ENCODE data around the gene MAST3.

MAST3 gene

DNA sequence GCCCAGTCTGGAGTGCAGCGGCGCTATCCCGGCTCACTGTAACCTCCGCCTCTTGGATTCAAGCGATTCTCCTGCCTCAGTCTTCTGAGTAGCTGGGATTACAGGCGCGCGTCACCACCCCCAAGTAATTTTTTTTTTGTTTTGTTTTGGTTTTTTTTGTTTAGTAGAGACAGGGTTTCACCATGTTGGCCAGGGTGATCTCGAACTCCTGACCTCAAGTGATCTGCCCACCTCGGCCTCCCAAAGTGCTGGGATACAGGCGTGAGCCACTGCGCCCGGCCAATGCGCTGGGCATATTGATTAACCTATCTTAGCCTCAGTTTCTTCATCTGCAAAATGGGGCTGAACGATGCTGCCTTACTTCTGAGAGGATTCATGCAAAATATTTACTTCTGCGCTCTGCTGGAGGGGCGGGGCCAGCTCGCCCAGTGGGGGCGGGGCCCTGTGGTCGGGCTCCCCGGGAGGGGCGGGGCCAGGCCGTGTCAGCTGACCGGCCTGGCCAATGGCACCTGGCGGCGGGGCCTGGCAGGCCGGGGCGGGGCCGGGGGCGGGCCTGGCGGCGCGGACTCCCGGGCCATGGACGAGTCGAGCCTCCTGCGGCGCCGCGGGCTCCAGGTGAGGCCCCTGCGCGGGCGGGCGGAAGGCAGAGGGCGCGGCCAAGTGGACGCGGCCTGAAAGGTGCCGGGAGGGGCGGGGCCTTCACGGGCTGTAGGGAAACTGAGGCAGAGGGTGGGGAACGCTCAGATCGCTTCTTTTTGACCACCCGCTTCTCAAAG is at the start of gene MAST3:
MAST3 (plus strand) TSS at position 562 of the 776 bp plus-strand sequence; CDS start at position 577, 15 bp downstream.
- peak; percentile 13 for DNase-seq

DNA sequence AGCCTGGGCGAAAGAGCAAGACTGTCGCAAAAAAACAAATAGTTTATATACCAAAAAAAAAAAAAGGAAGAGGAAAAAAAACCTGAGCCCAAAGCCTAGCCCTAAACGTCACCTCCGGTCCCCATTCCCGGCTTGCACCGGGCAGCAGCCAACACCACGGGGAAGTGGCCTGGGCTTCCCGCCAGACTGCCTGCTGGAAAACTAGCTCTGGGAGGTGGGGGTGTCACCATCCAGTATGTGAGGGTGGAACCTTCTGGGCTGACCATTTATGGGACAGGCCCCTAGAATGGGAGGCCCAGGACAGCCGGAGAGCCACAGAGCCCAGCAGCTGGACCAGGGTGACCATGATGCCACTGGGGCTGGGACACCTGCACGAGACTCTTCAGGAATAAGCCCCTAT is 48.2 kb upstream of the MAST3 start:
- DNase-seq = no peak

DNA sequence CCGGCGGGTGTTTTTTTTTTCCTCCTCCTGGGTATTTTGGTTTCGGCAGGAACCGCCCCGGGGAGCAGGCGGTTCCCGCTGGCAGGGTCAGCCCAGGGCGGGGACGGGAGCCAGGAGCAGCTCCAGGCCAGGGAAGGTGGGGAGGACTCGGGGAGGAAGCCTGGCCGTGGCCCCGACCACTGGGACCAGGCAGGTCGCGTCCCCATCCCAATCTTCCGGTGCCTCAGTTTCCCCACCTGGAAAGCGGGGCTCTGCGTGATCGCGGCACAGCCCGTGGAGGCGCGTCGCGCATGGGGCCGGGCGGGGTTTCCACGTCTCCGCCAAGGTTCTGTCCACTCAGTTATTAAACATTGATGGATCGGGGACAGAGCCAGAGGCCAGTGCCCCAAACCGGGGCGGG is 45.7 kb upstream of the MAST3 start:
- no peak for DNase-seq

DNA sequence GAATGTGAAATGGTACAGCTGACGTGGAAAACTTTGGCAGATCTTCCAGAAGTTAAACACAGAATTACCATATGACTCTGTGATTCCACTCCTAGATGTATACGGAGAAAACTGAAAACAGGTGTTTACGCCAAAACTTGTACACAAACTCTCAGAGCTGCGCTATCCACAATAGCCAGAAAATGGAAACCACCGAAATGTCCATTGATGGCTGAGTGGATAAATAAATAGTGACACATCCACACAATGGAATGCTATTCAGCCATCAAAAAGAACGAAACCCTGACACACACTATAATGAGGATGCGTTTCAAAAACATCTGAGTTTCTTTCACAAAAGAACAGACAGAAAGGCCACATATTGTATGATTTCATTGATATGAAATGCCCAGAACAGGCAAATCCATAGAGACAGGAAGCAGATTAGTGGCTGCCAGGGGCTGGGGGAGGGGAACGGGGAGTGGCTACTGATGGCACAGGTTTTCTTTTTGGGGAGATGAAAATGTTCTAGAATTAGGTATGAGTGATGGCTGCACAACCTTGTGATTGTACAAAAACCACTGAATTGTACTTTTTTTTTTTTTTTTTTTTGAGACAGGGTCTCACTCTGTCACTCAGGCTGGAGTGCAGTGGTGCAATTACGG is 43.9 kb upstream of the MAST3 start:
- DNase-seq = no peak

DNA sequence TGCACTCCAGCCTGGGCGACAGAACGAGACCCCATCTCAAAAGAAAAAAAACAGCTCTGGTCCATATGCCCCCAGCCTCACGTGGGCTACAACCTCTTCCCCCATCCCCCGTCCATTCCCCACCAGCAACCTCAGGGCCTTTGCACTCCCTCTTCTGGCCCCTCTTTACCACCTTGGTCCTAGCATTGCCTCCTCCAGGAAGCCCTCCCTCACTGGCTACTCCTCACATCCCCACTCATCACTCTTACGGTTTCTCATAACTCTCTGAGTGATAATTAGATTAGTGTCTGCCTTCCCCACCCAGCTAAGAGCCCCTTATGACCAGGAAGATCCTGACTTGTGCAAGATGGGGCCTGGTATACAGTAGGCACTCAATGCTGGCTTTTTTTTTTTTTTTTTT is 41.6 kb upstream of the MAST3 start:
- no peak for DNase-seq

DNA sequence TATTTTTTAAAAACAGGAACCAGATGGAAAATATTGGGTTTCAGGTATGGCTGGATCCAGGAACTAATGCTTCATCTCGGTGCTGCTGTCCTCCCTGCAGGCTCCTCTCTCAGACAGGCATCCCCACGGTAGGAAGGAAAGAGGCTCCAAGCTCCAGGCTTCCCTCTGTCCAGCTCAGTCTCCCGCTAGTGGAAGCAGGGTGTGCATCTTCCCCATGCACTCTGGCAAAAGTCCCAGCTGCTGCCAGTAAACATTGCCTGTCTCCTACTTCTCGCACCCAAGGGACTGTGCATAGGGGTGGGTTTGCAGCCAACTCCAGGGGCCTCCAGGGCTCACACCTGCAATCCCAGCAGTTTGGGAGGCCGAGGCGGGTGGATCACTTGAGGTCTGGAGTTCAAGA is 40.0 kb upstream of the MAST3 start:
- DNase-seq = no peak

DNA sequence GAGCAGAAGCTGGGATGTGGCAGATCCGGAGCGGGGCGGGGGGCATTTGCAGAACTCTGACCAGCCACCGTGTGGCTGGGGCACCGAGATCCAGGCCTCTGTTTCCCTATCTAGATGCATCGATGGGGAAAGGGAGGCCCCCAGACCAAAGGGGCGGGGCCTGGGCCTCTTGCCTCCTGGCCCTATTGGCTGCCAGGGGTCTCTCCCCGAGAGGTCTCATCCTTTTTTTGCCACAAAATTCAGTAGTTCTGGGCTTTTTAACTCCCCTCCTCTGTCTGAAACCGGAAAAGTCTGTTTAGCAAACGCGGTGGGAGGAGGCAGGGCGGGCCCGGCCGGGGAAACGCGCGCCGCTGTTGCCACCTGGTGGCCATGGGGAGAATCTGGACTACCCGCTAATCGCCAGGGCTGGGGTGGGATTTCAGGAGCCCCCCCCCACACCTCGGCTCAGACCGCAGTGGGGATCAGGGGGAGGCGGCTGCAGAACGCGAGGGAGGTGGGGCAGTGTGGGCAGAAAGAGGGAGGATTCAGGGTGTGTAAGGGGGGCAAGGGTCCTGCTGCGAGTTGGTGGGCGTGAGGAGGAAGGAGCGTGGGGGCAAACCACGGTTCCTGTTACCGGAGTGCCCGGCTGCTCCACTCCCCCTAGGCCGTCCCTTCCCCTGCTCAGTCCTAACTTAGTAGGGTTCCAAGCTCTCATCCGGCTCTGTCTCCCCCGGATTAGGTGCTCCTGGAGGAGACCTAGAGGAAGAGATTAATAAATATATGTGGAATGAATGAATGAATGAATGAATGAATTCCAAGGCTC is 39.2 kb upstream of the MAST3 start:
- peak; percentile 70 for DNase-seq

DNA sequence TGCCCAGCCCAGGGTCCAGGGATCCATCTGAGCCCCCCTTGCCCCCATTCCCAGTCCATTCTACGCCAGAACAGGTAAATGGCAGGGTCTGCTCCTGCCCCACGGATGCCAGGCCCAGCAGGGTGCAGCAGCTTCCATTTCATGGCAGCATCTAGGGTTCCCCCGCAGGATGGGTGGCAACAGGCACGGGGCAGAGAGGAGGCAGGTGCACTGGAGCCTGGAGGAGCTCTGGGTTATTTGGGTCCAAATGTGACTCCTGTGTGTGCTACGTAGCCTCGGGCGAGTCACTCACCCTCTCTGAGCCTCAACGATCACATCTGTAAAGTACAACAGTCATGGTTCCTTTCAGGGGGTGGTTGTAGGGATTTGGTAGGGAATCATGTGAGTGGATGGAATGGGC is 38.3 kb upstream of the MAST3 start:
- DNase-seq = no peak

DNA sequence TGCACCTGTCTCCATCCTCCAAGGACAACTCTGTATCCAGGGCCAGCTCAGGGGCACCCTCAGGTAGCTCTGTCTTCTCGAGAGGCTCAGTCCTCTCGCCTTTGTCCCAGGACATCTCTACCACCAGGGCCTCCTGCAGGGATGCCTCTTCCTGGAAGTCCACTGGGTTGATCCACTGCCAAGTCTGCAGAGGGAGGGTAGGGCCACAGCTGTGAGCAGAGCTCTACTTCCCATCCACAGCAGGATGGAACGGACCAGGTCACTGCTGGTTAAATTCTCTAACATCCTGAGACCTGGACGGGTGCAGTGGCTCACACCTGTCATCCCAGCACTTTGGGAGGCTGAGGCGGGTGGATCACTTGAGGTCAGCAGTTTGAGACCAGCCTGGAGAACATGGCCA is 37.7 kb upstream of the MAST3 start:
- DNase-seq = no peak

DNA sequence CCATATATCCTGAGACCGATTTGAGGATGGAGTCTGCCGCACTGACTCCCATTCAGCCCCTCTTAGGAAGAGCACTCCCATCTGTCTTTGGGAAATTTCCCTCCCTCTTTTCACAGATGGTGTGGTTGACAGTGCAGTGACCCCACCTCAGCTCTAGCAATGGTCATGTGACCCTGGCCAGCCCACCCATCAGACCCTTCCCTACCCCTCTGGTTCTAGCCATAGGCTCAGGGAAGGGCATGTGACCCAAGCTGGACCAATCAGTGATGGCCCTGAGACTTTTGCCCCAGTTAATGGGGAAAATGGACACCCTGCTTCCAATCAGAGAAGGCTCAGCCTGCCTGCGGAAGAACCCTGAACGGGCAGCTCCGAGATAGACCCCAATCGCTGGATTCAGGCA is 37.1 kb upstream of the MAST3 start:
- DNase-seq = no peak

DNA sequence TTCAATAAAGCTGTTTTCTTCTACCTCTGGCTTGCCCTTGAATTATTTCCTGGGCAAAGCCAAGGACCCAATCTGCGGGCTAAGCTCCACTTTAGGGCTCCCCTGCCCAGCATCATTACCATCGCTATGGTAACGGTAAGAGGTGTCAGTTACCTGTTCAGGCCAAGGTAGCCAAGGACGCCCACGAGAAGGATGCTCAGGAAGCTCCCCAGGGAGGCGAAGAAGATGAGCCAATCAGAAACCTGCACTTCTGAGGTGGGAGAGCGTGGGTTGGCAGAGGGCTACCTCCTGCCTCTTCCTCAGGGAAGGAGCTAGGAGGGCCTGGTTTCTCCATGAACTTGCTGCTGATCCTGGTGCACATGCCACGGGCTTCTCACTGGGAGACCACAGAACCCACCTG is 35.5 kb upstream of the MAST3 start:
- peak; percentile 75 for DNase-seq

DNA sequence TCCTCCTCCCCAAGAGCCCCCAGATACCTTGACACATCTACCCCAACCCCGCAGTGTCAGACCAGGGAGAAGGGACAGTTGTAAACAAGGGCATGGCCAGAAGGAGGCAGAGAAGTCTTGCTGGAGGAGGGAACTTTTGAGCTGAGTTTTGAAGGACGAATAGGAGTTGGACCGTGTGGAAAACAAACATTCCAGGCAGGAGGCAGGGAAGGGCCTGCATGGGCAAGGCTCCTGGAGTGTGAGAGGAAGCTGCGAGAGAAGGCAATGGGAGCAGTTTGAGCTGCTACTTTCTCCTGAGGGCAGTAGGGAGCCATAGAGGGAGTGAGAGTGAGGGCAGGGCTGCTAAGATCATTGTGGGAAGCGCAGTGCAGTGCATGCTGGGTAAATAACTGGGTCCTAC is 34.1 kb upstream of the MAST3 start:
- no peak for DNase-seq

DNA sequence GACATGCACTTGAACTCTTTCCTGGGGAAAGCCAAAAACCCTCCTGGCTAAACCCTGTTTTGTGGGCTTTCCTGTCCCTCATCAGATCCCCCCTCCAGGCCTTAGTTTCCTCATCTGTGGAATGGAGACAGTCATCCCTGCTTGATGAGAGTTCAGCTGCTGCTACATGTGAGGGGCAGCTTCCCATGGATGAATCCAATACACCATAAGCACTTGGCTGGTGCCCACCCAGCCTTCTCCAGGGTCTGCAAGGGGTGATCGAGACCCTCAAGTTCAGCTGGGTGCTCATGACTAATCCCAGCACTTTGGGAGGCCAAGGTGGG is 32.4 kb upstream of the MAST3 start:
- no peak for DNase-seq

DNA sequence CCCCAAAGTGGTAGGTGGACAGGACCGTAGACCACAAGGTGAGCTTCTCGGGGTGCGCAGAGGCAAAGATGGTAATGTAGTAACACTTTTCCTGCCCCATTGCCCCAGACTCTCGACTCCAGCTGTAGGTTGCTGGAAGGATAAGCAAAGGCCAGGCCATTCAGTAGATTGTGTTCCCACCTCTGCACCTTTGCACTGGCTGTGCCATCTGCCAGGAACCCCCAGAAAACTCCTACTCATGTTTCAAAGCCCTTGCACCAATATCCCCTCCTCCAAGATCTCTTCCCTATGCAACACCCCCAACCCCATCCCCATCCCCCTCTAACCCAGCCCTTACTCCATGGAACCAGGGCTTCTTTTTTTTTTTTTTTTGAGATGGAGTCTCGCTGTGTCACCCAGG is 29.2 kb upstream of the MAST3 start:
- DNase-seq = no peak

DNA sequence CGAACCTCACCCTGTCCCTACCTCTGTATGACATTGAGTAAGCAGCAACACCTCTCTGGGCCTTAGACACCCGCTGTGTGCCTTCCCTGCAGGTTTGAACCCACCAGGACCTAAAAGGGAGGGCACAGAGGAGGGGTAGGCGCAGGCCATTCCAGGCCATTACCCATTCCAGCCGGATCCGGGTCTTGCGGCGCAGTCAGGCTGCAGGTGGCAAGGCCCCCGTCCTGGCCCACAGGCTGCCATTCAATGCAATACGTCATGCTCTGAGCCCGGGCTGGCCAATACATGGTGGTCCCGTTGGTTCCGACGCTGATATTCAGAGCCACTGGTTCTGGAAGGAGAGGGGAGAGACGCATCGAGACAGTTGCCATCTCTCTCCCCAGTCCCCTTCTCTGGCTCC is 28.2 kb upstream of the MAST3 start:
- DNase-seq = no peak

DNA sequence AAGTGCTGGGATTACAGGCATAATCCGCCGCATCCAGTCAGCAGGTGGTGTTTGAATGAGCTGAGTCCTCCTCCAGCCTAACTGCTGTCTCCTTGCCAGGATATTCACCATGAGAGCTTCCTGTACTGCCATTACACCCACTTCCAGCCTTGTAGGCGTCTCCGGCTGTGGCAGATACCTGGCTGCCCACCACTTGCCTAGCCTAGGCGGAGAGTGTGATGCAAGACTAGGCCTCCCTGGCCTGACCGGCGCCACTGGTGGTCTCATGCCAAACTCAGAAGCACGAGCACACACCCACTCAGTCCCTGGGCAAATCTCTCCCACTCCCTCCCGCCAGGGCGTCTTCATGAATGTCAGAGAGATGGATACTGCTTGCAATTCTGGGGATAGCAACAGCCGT is 27.4 kb upstream of the MAST3 start:
- DNase-seq = no peak

DNA sequence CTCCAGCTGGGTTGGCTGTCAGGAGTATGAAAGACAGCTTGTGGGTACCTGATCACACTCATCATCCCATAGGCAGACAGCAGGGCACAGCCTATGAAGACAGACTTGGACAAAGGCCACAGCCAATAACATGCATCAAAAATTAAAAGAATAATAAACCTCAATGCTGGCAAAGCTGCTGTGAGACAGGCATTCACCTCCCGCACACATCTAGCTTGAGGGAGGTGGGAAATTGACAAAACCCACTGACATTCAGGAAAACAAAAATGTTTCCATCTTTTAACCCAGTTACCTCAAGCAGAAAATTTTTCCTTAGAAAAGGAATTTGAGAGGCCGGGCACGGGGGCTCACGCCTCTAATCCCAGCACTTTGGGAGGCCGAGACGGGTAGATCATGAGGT is 25.2 kb upstream of the MAST3 start:
- DNase-seq = no peak

DNA sequence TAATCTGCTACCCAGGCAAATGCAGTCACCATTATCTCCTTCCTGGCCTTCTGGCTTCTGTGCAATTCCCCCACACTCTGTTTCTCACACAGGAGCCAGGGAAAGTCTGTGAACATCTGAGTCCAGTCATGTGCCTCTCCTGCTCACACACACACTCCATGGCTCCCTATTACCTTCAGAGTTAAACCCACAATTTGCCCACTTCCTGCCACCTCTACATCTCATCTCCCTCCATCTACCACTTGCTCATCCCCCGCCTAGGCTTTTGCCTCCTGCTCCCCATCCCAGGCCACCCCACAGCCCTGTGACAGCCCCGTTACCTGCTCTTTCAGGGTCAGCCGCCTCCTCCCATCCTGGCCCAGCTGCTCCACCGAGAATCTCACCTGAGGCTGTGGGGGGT is 24.4 kb upstream of the MAST3 start:
- no peak for DNase-seq

DNA sequence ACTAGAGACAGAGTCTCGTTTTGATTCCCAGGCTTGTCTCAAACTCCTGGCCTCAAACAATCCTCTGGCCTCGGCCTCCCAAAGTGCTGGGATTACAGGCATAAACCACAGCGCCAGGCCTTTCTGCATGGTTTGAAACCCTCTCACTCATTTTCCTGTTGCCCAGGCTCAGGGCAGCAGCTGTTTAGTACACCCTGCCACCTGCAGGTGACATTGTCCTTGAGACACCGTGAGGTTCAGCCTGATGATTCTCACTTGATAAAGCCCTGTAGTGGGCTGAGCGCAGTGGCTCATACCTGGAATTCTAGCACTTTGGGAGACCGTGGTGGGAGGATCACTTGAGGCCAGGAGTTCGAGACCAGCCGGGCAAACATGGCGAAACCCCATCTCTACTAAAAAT is 23.4 kb upstream of the MAST3 start:
- DNase-seq = no peak

DNA sequence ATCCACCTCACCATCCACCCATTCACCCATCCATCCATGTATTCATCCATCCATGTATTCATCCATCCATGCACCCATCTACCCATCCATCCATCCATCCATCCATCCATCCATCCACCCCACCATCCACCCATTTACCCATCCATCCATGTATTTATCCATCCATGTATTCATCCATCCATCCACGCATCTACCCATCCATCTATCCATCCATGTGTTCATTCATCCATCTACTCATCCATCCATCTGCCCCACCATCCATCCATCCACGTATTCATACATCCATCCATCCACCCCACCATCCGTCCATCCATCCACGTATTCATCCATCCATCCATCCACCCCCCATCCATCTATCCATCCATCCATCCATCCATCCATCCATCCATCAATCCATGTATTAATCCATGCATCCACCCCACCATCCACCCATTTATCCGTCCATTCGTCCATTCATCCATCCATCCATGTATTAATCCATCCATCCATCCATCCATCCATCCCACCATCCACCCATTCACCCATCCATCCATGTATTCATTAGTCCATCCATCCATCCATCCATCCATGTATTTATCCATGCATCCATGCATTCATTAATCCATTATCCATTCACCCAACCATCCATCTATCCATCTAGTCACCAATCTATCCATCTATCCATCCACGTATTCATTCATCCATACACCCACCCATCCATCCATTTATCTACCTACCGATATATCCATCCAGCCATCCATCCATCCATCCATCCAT is 13.5 kb upstream of the MAST3 start:
- no peak for DNase-seq

DNA sequence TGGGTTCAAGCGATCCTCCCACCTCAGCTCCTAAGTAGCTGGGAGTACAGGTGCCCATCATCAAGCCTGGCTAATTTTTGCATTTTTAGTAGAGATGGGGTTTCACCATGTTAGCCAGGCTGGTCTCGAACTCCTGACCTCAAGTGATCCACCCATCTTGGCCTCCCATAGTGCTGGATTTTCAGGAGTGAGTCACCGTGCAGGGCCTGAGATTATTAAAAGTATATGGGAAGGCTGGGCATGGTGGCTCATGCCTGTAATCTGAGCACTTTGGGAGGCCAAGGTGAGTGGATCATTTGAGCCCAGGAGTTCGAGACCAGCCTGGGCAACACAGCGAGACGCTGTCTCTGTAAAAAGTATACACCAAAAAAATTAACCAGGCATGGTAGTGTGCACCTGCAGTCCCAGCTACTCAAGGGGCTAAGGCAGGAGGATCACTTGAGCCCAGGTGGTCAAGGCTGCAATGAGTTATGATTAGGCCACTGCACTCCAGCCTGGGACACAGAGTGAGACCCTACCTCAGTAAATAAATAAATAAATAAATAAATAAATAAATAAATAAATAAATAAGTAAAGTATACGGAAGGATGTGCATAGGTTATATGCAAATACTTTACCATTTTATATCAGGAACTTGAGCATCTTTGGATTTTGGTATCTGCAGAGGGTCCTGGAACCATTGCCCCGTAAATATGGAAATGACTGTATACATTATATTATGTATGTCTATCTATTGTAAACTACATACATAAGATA is 11.7 kb upstream of the MAST3 start:
- DNase-seq = no peak

DNA sequence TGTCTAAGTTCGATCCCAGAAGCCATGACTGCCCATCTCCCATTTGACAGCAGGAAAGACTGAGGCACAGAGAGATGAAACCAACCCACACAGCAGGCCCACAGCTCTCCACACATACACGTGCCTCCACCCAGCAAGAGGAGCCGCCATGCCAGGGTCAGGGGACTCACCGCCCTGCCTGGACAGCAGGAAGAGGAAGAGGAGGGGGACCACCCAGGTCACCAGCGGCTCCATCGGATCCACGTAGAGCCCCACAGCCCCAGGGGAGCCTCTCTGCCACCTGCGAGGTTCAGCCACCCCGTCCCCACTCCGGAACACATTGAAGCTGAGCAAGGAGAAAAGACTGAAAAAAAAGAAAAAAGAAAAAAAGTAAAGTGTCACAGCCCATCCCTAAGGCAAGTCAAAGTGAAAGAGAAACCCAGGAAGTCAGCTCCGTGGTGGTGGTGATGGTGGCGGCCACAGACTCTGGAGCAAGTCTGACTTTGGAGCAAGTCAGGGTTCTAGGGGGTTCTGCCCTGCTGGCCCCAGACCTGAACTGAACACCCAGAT is 10.9 kb upstream of the MAST3 start, which contains the start of gene IL12RB1:
IL12RB1 (minus strand) TSS at position 345 of the 549 bp plus-strand sequence; CDS start at position 234, 111 bp downstream.
- DNase-seq = no peak
